ENCODE results near the gene ARMH2.

ARMH2 gene

GRCh38 chr6:24824142-24824938 is 25.6 kb upstream of the ARMH2 start:
- TF ChIP-seq CTCF (IDR thresholded peaks at IDR 0.05; ENCODE audit: low read depth, low read length), result no peak
- Histone ChIP-seq H3K36me3 (no peaks in the 10 kb centered on the region), H3K27me3 (no peaks in the 10 kb centered on the region), H3K4me3 (ENCODE audit: low read depth, low read length) (no peak overlapping the region), H3K9me3 (no peaks in the 10 kb centered on the region), H3K4me1 (peaks cover 12% of the 10 kb centered on the region)
- DNase-seq, result peak; percentile 43

- Histone ChIP-seq H3K9me3 (no peaks in the 10 kb centered on the region), H3K4me1 (peaks cover 12% of the 10 kb centered on the region), H3K36me3 (no peaks in the 10 kb centered on the region), H3K27me3 (no peaks in the 10 kb centered on the region), H3K4me3 (ENCODE audit: low read depth, low read length) (no peak overlapping the region)
- TF ChIP-seq CTCF (IDR thresholded peaks at IDR 0.05; ENCODE audit: low read depth, low read length), result no peak
- no peak for DNase-seq
These were observed 24.5 kb upstream of the ARMH2 start for GRCh38 chr6:24823185-24823584.

- peaks cover 12% of the 10 kb centered on the region for H3K4me1 ChIP-seq
- no peak for TF ChIP-seq CTCF (IDR thresholded peaks at IDR 0.05; ENCODE audit: low read depth, low read length)
- H3K9me3 ChIP-seq, result no peaks in the 10 kb centered on the region
- H3K27me3 ChIP-seq, result no peaks in the 10 kb centered on the region
- no peak for DNase-seq
- H3K36me3 ChIP-seq, result no peaks in the 10 kb centered on the region
- H3K4me3 ChIP-seq (ENCODE audit: low read depth, low read length), result no peak overlapping the region
These were observed 24.0 kb upstream of the ARMH2 start for GRCh38 chr6:24822696-24823095.

- Histone ChIP-seq H3K4me3 (ENCODE audit: low read depth, low read length) (no peak overlapping the region), H3K4me1 (peaks cover 12% of the 10 kb centered on the region), H3K36me3 (no peaks in the 10 kb centered on the region), H3K27me3 (no peaks in the 10 kb centered on the region), H3K9me3 (no peaks in the 10 kb centered on the region)
- no peak for DNase-seq
- TF ChIP-seq CTCF (IDR thresholded peaks at IDR 0.05; ENCODE audit: low read depth, low read length), result no peak
These were observed 23.2 kb upstream of the ARMH2 start for GRCh38 chr6:24821860-24822444.

GRCh38 chr6:24818346-24818745 is 19.6 kb upstream of the ARMH2 start:
- Histone ChIP-seq H3K4me3 (ENCODE audit: low read depth, low read length) (no peak overlapping the region), H3K36me3 (no peaks in the 10 kb centered on the region), H3K4me1 (no peaks in the 10 kb centered on the region), H3K9me3 (no peaks in the 10 kb centered on the region), H3K27me3 (no peaks in the 10 kb centered on the region)
- no peak for DNase-seq
- TF ChIP-seq CTCF (IDR thresholded peaks at IDR 0.05; ENCODE audit: low read depth, low read length), result no peak

- Histone ChIP-seq H3K4me3 (ENCODE audit: low read depth, low read length) (no peak overlapping the region), H3K4me1 (no peaks in the 10 kb centered on the region), H3K9me3 (no peaks in the 10 kb centered on the region), H3K27me3 (no peaks in the 10 kb centered on the region), H3K36me3 (no peaks in the 10 kb centered on the region)
- DNase-seq, result no peak
- TF ChIP-seq CTCF (IDR thresholded peaks at IDR 0.05; ENCODE audit: low read depth, low read length), result no peak
These were observed 11.0 kb upstream of the ARMH2 start for GRCh38 chr6:24809728-24810127.

Data from BE2C (cell line).